HFF-Myc (cell line): ENCODE results near the gene SPECC1.

Experiments
- DNase-seq: peaks from one replicate; pipeline ENCODE4 v3.0.0-alpha.2; 2011; ENCODE audit warnings: low read depth; ENCODE audit errors: extremely low read depth
- H3K4me3 ChIP-seq: replicated peaks from 2 replicates; pipeline ENCODE4 v1.5.1; 2011; ENCODE audit warnings: low read depth, mild to moderate bottlenecking, control low read depth, low read length
- CTCF ChIP-seq: IDR thresholded peaks from 2 replicates; pipeline ENCODE4 v1.5.1; 2012; ENCODE audit warnings: mild to moderate bottlenecking, low read depth, low read length, control low read depth; ENCODE audit errors: missing control alignments

Gene SPECC1

GRCh38 chr17:20149251-20149650, 140.1 kb downstream of the SPECC1 start:
- no peak for TF ChIP-seq CTCF
- no peak for DNase-seq
- no peak overlapping the region for H3K4me3 ChIP-seq

- DNase-seq, result no peak
- TF ChIP-seq CTCF, result no peak
- H3K4me3 ChIP-seq, result no peak overlapping the region
These were observed 142.0 kb downstream of the SPECC1 start for GRCh38 chr17:20151174-20151573.

GRCh38 chr17:20153231-20153630, 144.1 kb downstream of the SPECC1 start:
- DNase-seq, result no peak
- TF ChIP-seq CTCF, result no peak
- no peak overlapping the region for H3K4me3 ChIP-seq

- no peak for TF ChIP-seq CTCF
- DNase-seq, result no peak
- no peak overlapping the region for H3K4me3 ChIP-seq
These were observed 145.3 kb downstream of the SPECC1 start for GRCh38 chr17:20154286-20155000.

GRCh38 chr17:20155258-20156195, 146.4 kb downstream of the SPECC1 start:
- H3K4me3 ChIP-seq, result peak overlapping the region; percentile 54
- TF ChIP-seq CTCF, result no peak
- peak; percentile 52 for DNase-seq

- no peak for DNase-seq
- peak overlapping the region; percentile 54 for H3K4me3 ChIP-seq
- TF ChIP-seq CTCF, result no peak
These were observed 147.2 kb downstream of the SPECC1 start for GRCh38 chr17:20156196-20157000.
